ENCODE measurements around the gene TMEM273.

The TMEM273 gene

DNA sequence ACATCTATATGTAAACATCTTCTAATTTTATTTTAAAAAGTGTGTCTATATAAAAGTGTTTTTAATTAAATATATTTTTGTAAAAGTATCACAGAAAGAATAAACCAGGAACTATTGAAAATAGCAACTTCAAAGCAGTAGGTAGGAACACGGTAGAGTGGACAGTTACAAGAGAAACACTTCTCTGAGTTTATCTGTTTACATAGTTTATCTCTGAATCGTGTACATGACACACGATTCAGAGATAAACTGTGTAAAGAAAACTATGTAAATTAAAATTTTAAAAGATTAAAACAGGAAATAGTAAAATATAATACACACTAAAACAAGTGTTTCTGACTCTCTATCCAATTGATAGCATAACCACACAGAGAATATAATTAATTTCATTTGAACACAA, 29.3 kb downstream of the TMEM273 start:
- TF ChIP-seq FOXM1 (IDR thresholded peaks at IDR 0.05; ENCODE audit: borderline replicate concordance, low read depth) (no peak), CREB1 (IDR thresholded peaks at IDR 0.05; ENCODE audit: low read depth) (no peak), NFIC (IDR thresholded peaks at IDR 0.05) (no peak), EGR1 (IDR thresholded peaks at IDR 0.05) (no peak), TAF1 (IDR thresholded peaks at IDR 0.05; ENCODE audit: low read depth) (no peak), USF1 (IDR thresholded peaks at IDR 0.05) (no peak), CEBPB (IDR thresholded peaks at IDR 0.05) (no peak), TCF12 (IDR thresholded peaks at IDR 0.05; ENCODE audit: low read depth) (no peak), ZBTB7A (IDR thresholded peaks at IDR 0.05; ENCODE audit: low read depth) (no peak), YY1 (IDR thresholded peaks at IDR 0.05; ENCODE audit: low read depth) (no peak)
- TF ChIP-seq, protein P1, sequence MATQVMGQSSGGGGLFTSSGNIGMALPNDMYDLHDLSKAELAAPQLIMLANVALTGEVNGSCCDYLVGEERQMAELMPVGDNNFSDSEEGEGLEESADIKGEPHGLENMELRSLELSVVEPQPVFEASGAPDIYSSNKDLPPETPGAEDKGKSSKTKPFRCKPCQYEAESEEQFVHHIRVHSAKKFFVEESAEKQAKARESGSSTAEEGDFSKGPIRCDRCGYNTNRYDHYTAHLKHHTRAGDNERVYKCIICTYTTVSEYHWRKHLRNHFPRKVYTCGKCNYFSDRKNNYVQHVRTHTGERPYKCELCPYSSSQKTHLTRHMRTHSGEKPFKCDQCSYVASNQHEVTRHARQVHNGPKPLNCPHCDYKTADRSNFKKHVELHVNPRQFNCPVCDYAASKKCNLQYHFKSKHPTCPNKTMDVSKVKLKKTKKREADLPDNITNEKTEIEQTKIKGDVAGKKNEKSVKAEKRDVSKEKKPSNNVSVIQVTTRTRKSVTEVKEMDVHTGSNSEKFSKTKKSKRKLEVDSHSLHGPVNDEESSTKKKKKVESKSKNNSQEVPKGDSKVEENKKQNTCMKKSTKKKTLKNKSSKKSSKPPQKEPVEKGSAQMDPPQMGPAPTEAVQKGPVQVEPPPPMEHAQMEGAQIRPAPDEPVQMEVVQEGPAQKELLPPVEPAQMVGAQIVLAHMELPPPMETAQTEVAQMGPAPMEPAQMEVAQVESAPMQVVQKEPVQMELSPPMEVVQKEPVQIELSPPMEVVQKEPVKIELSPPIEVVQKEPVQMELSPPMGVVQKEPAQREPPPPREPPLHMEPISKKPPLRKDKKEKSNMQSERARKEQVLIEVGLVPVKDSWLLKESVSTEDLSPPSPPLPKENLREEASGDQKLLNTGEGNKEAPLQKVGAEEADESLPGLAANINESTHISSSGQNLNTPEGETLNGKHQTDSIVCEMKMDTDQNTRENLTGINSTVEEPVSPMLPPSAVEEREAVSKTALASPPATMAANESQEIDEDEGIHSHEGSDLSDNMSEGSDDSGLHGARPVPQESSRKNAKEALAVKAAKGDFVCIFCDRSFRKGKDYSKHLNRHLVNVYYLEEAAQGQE (IDR thresholded peaks at IDR 0.05; ENCODE audit: low read depth) = no peak
- TF ChIP-seq, protein P2, sequence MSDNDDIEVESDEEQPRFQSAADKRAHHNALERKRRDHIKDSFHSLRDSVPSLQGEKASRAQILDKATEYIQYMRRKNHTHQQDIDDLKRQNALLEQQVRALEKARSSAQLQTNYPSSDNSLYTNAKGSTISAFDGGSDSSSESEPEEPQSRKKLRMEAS (IDR thresholded peaks at IDR 0.05) = no peak

DNA sequence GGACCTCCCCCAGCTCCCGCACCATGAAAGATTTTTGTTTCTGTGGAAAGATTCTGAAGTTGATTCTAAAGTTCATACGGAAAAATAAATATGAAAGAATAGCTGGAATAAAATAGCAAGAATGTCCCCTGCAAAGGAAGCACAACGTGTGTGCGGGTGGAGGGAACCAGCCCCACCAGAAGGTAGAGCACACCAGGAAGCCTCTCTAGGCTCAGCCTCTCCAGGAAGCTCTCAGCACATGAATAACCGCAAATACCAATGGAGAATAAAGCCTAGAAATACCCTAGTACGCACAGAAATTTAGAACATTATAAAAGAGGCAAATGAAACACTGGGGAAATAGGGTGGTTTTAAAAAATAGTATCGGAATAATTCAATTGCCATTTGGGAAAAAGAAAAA, 29.8 kb downstream of the TMEM273 start:
- TF ChIP-seq RAD21 (IDR thresholded peaks at IDR 0.05; ENCODE audit: low read depth) (no peak), TAF1 (IDR thresholded peaks at IDR 0.05; ENCODE audit: low read depth) (no peak), FOXM1 (IDR thresholded peaks at IDR 0.05; ENCODE audit: borderline replicate concordance, low read depth) (no peak), TEAD4 (IDR thresholded peaks at IDR 0.05) (no peak), EP300 (IDR thresholded peaks at IDR 0.05; ENCODE audit: borderline replicate concordance) (no peak), YY1 (IDR thresholded peaks at IDR 0.05; ENCODE audit: low read depth) (no peak), NFIC (IDR thresholded peaks at IDR 0.05) (no peak), CEBPB (IDR thresholded peaks at IDR 0.05) (no peak), CREB1 (IDR thresholded peaks at IDR 0.05; ENCODE audit: low read depth) (no peak), ZBTB7A (IDR thresholded peaks at IDR 0.05; ENCODE audit: low read depth) (no peak), TCF12 (IDR thresholded peaks at IDR 0.05; ENCODE audit: low read depth) (no peak), USF1 (IDR thresholded peaks at IDR 0.05) (no peak), EGR1 (IDR thresholded peaks at IDR 0.05) (no peak)
- TF ChIP-seq, protein P2 (IDR thresholded peaks at IDR 0.05) = no peak
- TF ChIP-seq, protein P1 (IDR thresholded peaks at IDR 0.05; ENCODE audit: low read depth) = no peak

DNA sequence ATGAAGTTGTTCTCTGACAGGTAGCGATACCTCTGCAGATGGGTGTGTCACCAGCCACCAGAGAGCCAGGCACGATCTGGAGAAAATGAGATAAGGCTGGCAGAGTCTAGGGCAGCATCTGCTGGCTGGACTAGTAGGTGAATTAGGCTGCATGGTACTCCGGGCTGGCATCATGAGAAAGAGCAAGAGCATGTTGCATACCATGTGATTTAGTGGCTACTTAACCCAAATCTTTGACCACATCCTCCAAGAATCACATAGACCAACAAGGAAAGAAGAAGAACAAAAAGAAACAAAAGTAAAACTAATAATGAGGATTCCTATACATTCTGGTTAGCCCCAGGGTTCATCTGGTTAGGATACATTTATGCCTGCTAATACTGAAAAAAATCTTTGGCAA, 31.0 kb downstream of the TMEM273 start:
- TF ChIP-seq TCF12 (IDR thresholded peaks at IDR 0.05; ENCODE audit: low read depth) (no peak), NFIC (IDR thresholded peaks at IDR 0.05) (no peak), CREB1 (IDR thresholded peaks at IDR 0.05; ENCODE audit: low read depth) (no peak), CEBPB (IDR thresholded peaks at IDR 0.05) (no peak)
- TF ChIP-seq, protein P1 (IDR thresholded peaks at IDR 0.05; ENCODE audit: low read depth) = no peak

GRCh38 chr10:49154641-49155040, 33.5 kb downstream of the TMEM273 start:
- TF ChIP-seq, protein P1 (IDR thresholded peaks at IDR 0.05; ENCODE audit: low read depth) = no peak
- TF ChIP-seq ZBTB7A (IDR thresholded peaks at IDR 0.05; ENCODE audit: low read depth) (no peak), NFIC (IDR thresholded peaks at IDR 0.05) (no peak), CEBPB (IDR thresholded peaks at IDR 0.05) (no peak), TCF12 (IDR thresholded peaks at IDR 0.05; ENCODE audit: low read depth) (no peak), TAF1 (IDR thresholded peaks at IDR 0.05; ENCODE audit: low read depth) (no peak), RAD21 (IDR thresholded peaks at IDR 0.05; ENCODE audit: low read depth) (no peak)
